Nephron (organoid): ENCODE measurements around the gene NOC3L.
A peak's percentile ranks its signal among the peaks of the same experiment; 100 is the strongest.

Experiments
- H3K27ac Mint-ChIP-seq, 3 experiments: 2 replicates each; pipeline ENCODE4 v1.8.0; 2020; ENCODE audit warnings: mixed read lengths in 3 of 3, mild to moderate bottlenecking in 2 of 3, moderate library complexity in 1 of 3
- H3K27me3 Mint-ChIP-seq: 2 replicates; pipeline ENCODE4 v1.8.0; 2021; ENCODE audit warnings: low read depth, mild to moderate bottlenecking, moderate library complexity, mixed read lengths
- H3K36me3 Mint-ChIP-seq: 2 replicates; pipeline ENCODE4 v1.8.0; 2020; ENCODE audit warnings: low read depth, mixed read lengths
- H3K4me1 Mint-ChIP-seq: 2 replicates; pipeline ENCODE4 v1.8.0; 2020; ENCODE audit warnings: mixed read lengths
- H3K4me3 Mint-ChIP-seq, 3 experiments: 2 replicates each; pipeline ENCODE4 v1.8.0; 2020; ENCODE audit warnings: mild to moderate bottlenecking in 3 of 3, mixed read lengths in 3 of 3, moderate library complexity in 2 of 3
- H3K9me3 Mint-ChIP-seq: 2 replicates; pipeline ENCODE4 v1.8.0; 2020; ENCODE audit warnings: mixed read lengths
- CTCF ChIP-seq, 3 experiments: fragments of 200-600 bp; sonication (generic); IDR thresholded peaks; one replicate each; pipeline ENCODE4 v1.5.0; 2021; ENCODE audit warnings: antibody characterized with exemption in 3 of 3; ENCODE audit not compliant: unreplicated experiment in 3 of 3

Gene NOC3L

DNA sequence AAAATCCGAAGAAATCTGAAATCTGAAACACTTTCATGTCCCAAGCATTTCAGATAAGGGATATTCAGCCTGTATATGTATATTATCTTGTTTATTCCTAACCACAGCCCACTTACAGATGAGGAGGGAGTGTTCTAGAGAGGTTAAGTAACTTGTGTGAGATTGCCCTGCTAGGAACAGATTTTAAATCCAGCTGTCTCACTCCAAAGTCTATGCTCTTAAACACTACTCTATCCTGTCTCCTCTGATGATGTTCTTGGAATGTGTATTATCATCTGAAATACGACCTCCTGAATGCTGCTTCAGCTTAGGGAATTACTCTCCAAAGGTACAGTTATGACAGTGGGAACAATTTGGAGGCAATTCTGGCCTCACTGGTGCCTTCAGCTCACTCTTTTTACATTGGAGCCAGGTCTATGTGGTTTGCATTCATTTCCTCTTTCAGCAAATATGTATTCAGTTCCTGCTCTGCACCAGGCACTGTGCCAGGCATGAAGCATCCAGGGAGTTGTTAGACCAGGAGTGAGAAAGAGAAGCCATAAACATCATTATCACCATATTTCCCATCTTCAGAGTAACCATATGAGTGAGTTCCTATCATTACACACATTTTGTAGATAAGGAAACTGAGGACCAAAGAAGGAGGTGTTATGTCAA, 70.2 kb downstream of the NOC3L start:
- H3K4me3 Mint-ChIP-seq = no peak overlapping the region
- H3K4me1 Mint-ChIP-seq = peaks cover 24% of the 10 kb centered on the region
- H3K27me3 Mint-ChIP-seq = no peaks in the 10 kb centered on the region
- no peaks in the 10 kb centered on the region for H3K9me3 Mint-ChIP-seq
- no peak for TF ChIP-seq CTCF (IDR thresholded peaks at IDR 0.05; ENCODE audit: unreplicated experiment in 3 of 3)
- peak overlapping the region; percentile 58 to 80 (median 68) for H3K27ac Mint-ChIP-seq
- H3K36me3 Mint-ChIP-seq = peaks cover 8% of the 10 kb centered on the region

- Mint-ChIP-seq H3K36me3 (peaks cover 8% of the 10 kb centered on the region), H3K4me1 (peaks cover 16% of the 10 kb centered on the region), H3K27ac (no peak overlapping the region), H3K27me3 (no peaks in the 10 kb centered on the region), H3K4me3 (no peak overlapping the region), H3K9me3 (no peaks in the 10 kb centered on the region)
- no peak for TF ChIP-seq CTCF (IDR thresholded peaks at IDR 0.05; ENCODE audit: unreplicated experiment in 3 of 3)
These were observed 74.2 kb downstream of the NOC3L start for GRCh38 chr10:94288361-94289101.

DNA sequence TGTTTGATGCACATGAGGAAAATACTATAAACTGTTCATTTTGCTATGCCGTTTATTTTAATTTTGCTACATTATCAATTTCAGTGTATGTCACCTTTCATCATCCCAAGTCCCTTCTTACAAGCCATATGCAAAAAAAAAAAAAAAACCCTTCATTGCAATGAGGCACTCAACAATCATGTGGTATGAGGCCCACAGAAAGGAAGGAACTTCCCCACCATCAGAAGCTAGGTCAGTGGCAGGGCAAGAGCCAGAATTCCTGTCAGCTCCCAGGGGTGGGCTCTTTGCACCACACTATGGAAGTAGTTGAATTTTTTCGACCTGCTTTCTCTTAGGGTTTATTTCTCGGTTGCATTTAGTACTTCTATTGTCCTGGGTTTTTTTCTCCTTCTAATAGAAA, 75.4 kb downstream of the NOC3L start:
- Mint-ChIP-seq H3K27me3 (no peaks in the 10 kb centered on the region), H3K4me1 (peaks cover 5% of the 10 kb centered on the region), H3K36me3 (peaks cover 8% of the 10 kb centered on the region), H3K4me3 (no peak overlapping the region), H3K9me3 (no peaks in the 10 kb centered on the region), H3K27ac (no peak overlapping the region)
- no peak for TF ChIP-seq CTCF (IDR thresholded peaks at IDR 0.05; ENCODE audit: unreplicated experiment in 3 of 3)

DNA sequence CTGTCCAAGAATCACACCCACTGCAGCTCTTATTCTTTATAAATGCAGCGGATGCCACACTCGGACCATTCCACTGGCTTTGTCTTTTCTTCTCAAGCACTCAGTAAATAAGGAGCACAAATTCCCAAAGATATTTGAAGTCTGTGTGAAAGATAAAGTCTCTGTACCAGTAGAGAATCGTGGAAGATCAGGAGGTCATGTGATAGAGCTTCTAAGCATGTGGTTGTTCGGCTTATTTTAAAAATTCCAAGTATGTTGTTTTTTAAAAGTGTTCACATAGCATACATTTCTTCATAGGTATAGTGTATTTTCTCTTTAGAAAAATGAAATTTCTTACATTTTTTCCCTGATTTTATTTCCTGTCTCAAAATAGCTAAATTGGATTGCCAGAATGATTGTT, 75.8 kb downstream of the NOC3L start:
- Mint-ChIP-seq H3K27ac (no peak overlapping the region), H3K9me3 (no peaks in the 10 kb centered on the region), H3K27me3 (no peaks in the 10 kb centered on the region), H3K4me1 (peaks cover 3% of the 10 kb centered on the region), H3K36me3 (peaks cover 8% of the 10 kb centered on the region), H3K4me3 (no peak overlapping the region)
- TF ChIP-seq CTCF (IDR thresholded peaks at IDR 0.05; ENCODE audit: unreplicated experiment in 3 of 3) = no peak

GRCh38 chr10:94285271-94285670, 77.5 kb downstream of the NOC3L start:
- TF ChIP-seq CTCF (IDR thresholded peaks at IDR 0.05; ENCODE audit: unreplicated experiment in 3 of 3) = no peak
- no peaks in the 10 kb centered on the region for H3K9me3 Mint-ChIP-seq

More at GRCh38 chr10:94285271-94285670, 77.5 kb downstream of the NOC3L start:
- H3K27ac Mint-ChIP-seq = no peak overlapping the region
- no peaks in the 10 kb centered on the region for H3K4me1 Mint-ChIP-seq
- no peak overlapping the region for H3K4me3 Mint-ChIP-seq
- H3K27me3 Mint-ChIP-seq = no peaks in the 10 kb centered on the region
- H3K36me3 Mint-ChIP-seq = peaks cover 8% of the 10 kb centered on the region
